Panc1 (cell line): ENCODE data around the gene PLPP4. TPM values are rescaled to one million over a fixed set of nuclear protein-coding genes. Genes with fewer than 3 reads are reported as not detected.

ENCODE experiments used
- ATAC-seq: fragments of 200-7000 bp; cut with Tn5 transposase; 2 replicates; pipeline ENCODE4 v1.9.1; 2020; ENCODE audit warnings: mild to moderate bottlenecking, moderate library complexity
- BruUV-seq: library from RNA; stranded (reverse); fragments of 400-500 nt; replicated peaks from 2 replicates; lab custom pipeline; 2021; lab: Mats Ljungman, UMichigan
- CTCF ChIA-PET: fragments of 300-600 bp; sonication (Branson Sonifier 250); formaldehyde crosslinking; loops from one replicate; lab custom pipeline; 2022; ENCODE audit warnings: antibody characterized with exemption; lab: Charles Lee
- POLR2A ChIA-PET: fragments of 300-600 bp; sonication (Branson Sonifier 250); formaldehyde crosslinking; loops from one replicate; lab custom pipeline; 2022; ENCODE audit warnings: antibody characterized with exemption; lab: Charles Lee
- DNase-seq: peaks from one replicate; pipeline ENCODE4 v3.0.0-alpha.2; 2010; ENCODE audit warnings: low read depth, low spot score
- H3K27ac ChIP-seq: 2 replicates; pipeline ENCODE4 v1.5.1; 2011; ENCODE audit warnings: mild to moderate bottlenecking, low read length, inconsistent platforms
- H3K27me3 ChIP-seq: fragments of 200-500 bp; sonication (Bioruptor generic); 2 replicates; pipeline ENCODE4 v1.6.0; 2014; ENCODE audit warnings: low read length, inconsistent platforms; ENCODE audit not compliant: control insufficient read depth, insufficient read depth
- H3K36me3 ChIP-seq: fragments of 200-500 bp; sonication (Bioruptor generic); 2 replicates; pipeline ENCODE4 v1.5.1; 2014; ENCODE audit warnings: inconsistent platforms, mild to moderate bottlenecking, low read length, moderate library complexity; ENCODE audit not compliant: control insufficient read depth, insufficient read depth
- H3K4me1 ChIP-seq: 2 replicates; pipeline ENCODE4 v1.5.1; 2011; ENCODE audit warnings: inconsistent platforms, mild to moderate bottlenecking, low read length, moderate library complexity; ENCODE audit not compliant: control insufficient read depth, insufficient read depth
- H3K4me3 ChIP-seq, 2 experiments: 2 replicates each; pipeline ENCODE4 v1.5.1; 2011 to 2012; ENCODE audit warnings: low read depth in 2 of 2, low read length in 2 of 2, mild to moderate bottlenecking in 2 of 2, inconsistent platforms in 1 of 2, moderate library complexity in 1 of 2
- H3K9me3 ChIP-seq: fragments of 200-500 bp; sonication (Bioruptor generic); 2 replicates; pipeline ENCODE4 v1.5.1; 2014; ENCODE audit warnings: low read depth, mild to moderate bottlenecking, inconsistent platforms, low read length, moderate library complexity; ENCODE audit not compliant: control insufficient read depth, insufficient read depth
- POLR2AphosphoS5 ChIP-seq: IDR thresholded peaks from 2 replicates; pipeline ENCODE4 v1.6.1; 2012; ENCODE audit warnings: mild to moderate bottlenecking, low read depth, low read length, moderate library complexity
- SIN3A ChIP-seq: IDR thresholded peaks from 2 replicates; pipeline ENCODE4 v1.6.1; 2012; ENCODE audit warnings: low read depth, mild to moderate bottlenecking, low read length, moderate library complexity, borderline replicate concordance; ENCODE audit not compliant: insufficient read depth
- TCF7L2 ChIP-seq: IDR thresholded peaks from 2 replicates; pipeline ENCODE4 v1.6.1; 2011; ENCODE audit warnings: mild to moderate bottlenecking, low read depth, low read length, inconsistent platforms
- in situ Hi-C: cut with HindIII; loops from 2 replicates; pipeline ENCODE4 v1.10.0; 2016; ENCODE audit warnings: low sequenced_read_pairs, low pct_unique_long_range_greater_than_20kb
- intact Hi-C: fragments of 100-400 bp; cut with micrococcal nuclease; formaldehyde crosslinking; loops from one replicate; pipeline ENCODE4 v1.10.0; 2022; ENCODE audit not compliant: unreplicated experiment
- total RNA-seq: library from RNA; stranded (reverse); gene quantifications from one replicate; pipeline ENCODE4 v1.2.1, GENCODE V29; 2021; ENCODE audit not compliant: unreplicated experiment
- TF ChIP-seq, protein P1 (sequence below), 2 experiments: IDR thresholded peaks; 2 replicates each; pipeline ENCODE4 v1.6.1; 2011 to 2012; ENCODE audit warnings: low read depth in 2 of 2, control low read depth in 1 of 2, low read length in 1 of 2, mild to moderate bottlenecking in 1 of 2, moderate library complexity in 1 of 2; ENCODE audit not compliant: insufficient read depth in 1 of 2
- TF ChIP-seq, protein P2 (sequence below): fragments of 450-650 bp; IDR thresholded peaks from 2 replicates; pipeline ENCODE4 v1.5.1; 2017; ENCODE audit warnings: mild to moderate bottlenecking

PLPP4 gene
- total RNA-seq, 1 experiment from 2014 or later, result 0.18 TPM

DNA sequence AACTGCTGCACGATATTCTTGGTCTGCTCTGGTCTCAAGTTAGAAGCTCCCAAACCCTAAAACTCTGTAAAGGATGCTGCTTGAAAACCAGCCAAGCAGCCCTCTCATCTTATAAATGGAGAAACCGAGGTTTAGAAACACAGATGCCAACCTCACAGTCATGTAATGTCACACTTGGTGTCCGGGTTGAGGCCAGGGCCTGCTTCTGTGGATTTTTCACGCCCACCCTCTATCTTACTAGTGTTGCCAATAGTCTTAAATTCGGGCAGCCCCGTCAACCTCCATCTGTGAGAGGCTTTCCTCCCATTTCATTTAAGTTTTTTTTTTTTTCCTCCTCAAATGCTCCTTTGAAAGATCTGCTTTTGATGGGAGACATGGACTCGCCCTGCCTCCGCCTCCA lies 28.9 kb downstream of the PLPP4 start:
- CTCF ChIA-PET, result no interaction called here

DNA sequence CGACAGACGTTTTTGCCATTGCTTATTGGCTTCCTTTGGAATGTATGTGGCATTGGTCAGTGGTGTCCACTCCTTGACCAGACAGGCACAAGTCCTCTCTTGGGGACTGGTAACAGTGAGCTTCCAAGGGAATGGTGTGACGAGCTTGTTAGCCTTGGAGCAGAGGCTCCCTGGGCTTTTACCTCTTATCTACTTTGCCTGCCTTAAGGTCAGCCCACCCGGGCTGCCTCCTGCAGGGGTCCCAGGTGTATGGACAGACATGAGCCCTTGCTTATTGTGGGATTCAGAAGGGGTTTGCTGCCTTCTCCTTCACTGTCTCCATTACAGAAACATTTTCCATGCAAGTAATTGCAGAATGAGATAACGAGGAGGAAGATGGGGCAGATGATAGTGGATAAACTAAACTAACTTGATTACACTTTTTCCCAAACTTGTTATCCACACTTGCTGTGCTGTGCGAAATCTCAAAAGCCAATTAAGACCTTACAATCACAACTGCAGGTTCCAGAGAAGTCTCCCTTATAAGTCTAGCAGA lies 29.7 kb downstream of the PLPP4 start:
- intact Hi-C loops (no loop called here), in situ Hi-C loops (no loop called here)
- H3K4me3 ChIP-seq, result no peak overlapping the region
- H3K27me3 ChIP-seq, result no peaks in the 10 kb centered on the region; the same call in none of the 2 replicates
- no peak overlapping the region for H3K27ac ChIP-seq
- H3K9me3 ChIP-seq, result no peaks in the 10 kb centered on the region
- ChIA-PET CTCF (no interaction called here), POLR2A (interaction anchor here (0.7 kb wide), 1 partner anchor 430 kb away, joined by 4 read pairs; no protein-coding TSS in a partner anchor)
- TF ChIP-seq, protein P1, sequence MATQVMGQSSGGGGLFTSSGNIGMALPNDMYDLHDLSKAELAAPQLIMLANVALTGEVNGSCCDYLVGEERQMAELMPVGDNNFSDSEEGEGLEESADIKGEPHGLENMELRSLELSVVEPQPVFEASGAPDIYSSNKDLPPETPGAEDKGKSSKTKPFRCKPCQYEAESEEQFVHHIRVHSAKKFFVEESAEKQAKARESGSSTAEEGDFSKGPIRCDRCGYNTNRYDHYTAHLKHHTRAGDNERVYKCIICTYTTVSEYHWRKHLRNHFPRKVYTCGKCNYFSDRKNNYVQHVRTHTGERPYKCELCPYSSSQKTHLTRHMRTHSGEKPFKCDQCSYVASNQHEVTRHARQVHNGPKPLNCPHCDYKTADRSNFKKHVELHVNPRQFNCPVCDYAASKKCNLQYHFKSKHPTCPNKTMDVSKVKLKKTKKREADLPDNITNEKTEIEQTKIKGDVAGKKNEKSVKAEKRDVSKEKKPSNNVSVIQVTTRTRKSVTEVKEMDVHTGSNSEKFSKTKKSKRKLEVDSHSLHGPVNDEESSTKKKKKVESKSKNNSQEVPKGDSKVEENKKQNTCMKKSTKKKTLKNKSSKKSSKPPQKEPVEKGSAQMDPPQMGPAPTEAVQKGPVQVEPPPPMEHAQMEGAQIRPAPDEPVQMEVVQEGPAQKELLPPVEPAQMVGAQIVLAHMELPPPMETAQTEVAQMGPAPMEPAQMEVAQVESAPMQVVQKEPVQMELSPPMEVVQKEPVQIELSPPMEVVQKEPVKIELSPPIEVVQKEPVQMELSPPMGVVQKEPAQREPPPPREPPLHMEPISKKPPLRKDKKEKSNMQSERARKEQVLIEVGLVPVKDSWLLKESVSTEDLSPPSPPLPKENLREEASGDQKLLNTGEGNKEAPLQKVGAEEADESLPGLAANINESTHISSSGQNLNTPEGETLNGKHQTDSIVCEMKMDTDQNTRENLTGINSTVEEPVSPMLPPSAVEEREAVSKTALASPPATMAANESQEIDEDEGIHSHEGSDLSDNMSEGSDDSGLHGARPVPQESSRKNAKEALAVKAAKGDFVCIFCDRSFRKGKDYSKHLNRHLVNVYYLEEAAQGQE (IDR thresholded peaks at IDR 0.05; ENCODE audit: insufficient read depth in 1 of 2, low read depth in 2 of 2, low read length in 1 of 2), result no peak
- TF ChIP-seq TCF7L2 (no peak), POLR2AphosphoS5 (no peak), SIN3A (no peak)
- TF ChIP-seq, protein P2, sequence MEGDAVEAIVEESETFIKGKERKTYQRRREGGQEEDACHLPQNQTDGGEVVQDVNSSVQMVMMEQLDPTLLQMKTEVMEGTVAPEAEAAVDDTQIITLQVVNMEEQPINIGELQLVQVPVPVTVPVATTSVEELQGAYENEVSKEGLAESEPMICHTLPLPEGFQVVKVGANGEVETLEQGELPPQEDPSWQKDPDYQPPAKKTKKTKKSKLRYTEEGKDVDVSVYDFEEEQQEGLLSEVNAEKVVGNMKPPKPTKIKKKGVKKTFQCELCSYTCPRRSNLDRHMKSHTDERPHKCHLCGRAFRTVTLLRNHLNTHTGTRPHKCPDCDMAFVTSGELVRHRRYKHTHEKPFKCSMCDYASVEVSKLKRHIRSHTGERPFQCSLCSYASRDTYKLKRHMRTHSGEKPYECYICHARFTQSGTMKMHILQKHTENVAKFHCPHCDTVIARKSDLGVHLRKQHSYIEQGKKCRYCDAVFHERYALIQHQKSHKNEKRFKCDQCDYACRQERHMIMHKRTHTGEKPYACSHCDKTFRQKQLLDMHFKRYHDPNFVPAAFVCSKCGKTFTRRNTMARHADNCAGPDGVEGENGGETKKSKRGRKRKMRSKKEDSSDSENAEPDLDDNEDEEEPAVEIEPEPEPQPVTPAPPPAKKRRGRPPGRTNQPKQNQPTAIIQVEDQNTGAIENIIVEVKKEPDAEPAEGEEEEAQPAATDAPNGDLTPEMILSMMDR, result no peak
- BruUV-seq, result no TSS peak
- no peak for ATAC-seq
- H3K4me1 ChIP-seq, result no peaks in the 10 kb centered on the region
- no peak for DNase-seq
- no peaks in the 10 kb centered on the region for H3K36me3 ChIP-seq

More for the DNA sequence above, 28.9 kb downstream of the PLPP4 start:
- ATAC-seq (no peak), DNase-seq (no peak)
- in situ Hi-C loops, result no loop called here
- H3K4me1 ChIP-seq, result no peaks in the 10 kb centered on the region
- POLR2A ChIA-PET, result interaction anchor here (0.7 kb wide), 1 partner anchor 429 kb away, joined by 4 read pairs; no protein-coding TSS in a partner anchor
- intact Hi-C loops, result no loop called here
- no peak overlapping the region for H3K4me3 ChIP-seq
- no peaks in the 10 kb centered on the region for H3K36me3 ChIP-seq
- TF ChIP-seq, protein P1 (IDR thresholded peaks at IDR 0.05; ENCODE audit: insufficient read depth in 1 of 2, low read depth in 2 of 2, low read length in 1 of 2), result no peak
- TF ChIP-seq TCF7L2 (no peak), POLR2AphosphoS5 (no peak), SIN3A (no peak)
- TF ChIP-seq, protein P2, result no peak
- H3K9me3 ChIP-seq, result no peaks in the 10 kb centered on the region
- no TSS peak for BruUV-seq
- no peak overlapping the region for H3K27ac ChIP-seq
- no peaks in the 10 kb centered on the region; the same call in none of the 2 replicates for H3K27me3 ChIP-seq
